GM13977 (cell line): Measurements from ENCODE around the gene PARP2.
A peak's percentile ranks its signal among the peaks of the same experiment; 100 is the strongest.

ENCODE experiments used
- DNase-seq: peaks from one replicate; pipeline ENCODE4 v3.0.0; 2012; ENCODE audit warnings: low spot score
- CTCF ChIP-seq: IDR thresholded peaks from 2 replicates; pipeline ENCODE4 v1.5.1; 2012; ENCODE audit warnings: mild to moderate bottlenecking, control low read depth; ENCODE audit not compliant: insufficient read depth; ENCODE audit errors: extremely low read depth, missing control alignments
- in situ Hi-C: fragments of 300-500 bp; cut with MboI; formaldehyde crosslinking; loops from one replicate; pipeline ENCODE4 v1.12.0; 2022; ENCODE audit warnings: low sequenced_read_pairs, low pct_unique_long_range_greater_than_20kb, mixed read lengths, inconsistent platforms; ENCODE audit not compliant: unreplicated experiment

The PARP2 gene

DNA sequence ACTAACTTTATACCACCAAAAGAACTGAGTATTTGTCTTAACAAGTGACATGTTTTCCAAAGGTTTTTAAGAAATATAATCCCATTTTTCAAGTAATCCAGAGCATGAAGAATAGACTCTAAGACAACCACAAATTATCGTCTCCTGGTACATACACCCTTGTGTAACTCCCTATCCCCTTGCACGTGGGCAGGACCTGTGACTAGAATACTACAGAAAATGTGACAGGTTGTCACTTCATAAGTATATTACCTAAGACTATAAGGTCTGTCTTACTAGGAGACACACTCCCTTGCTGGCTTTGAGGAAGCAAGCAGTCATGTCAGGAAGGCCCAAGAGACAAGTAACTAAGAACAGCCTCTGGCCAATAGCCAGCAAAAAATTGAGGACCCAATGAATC is 29.4 kb upstream of the PARP2 start:
- TF ChIP-seq CTCF = no peak
- DNase-seq = no peak
- in situ Hi-C loops = no loop called here

DNA sequence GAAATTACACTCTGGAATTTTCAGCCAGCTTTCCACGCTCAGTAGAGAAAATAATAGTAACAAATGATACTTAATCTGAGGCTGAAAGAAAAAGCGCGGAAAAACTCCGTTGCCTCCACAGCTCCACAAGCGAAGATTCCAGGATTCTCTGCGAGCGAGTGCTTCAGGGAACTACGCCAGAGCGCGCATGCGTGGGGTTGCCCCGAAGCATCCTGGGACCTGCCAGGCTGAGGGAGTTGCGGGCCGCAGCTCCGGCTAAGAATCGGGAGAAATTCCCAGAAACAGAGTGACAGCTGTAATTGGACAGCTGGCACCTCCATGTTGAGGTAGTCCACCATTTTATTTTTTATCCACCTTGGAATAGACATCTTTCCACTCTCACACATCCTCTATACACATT is 25.7 kb upstream of the PARP2 start:
- in situ Hi-C loops = no loop called here
- no peak for DNase-seq
- TF ChIP-seq CTCF = no peak

DNA sequence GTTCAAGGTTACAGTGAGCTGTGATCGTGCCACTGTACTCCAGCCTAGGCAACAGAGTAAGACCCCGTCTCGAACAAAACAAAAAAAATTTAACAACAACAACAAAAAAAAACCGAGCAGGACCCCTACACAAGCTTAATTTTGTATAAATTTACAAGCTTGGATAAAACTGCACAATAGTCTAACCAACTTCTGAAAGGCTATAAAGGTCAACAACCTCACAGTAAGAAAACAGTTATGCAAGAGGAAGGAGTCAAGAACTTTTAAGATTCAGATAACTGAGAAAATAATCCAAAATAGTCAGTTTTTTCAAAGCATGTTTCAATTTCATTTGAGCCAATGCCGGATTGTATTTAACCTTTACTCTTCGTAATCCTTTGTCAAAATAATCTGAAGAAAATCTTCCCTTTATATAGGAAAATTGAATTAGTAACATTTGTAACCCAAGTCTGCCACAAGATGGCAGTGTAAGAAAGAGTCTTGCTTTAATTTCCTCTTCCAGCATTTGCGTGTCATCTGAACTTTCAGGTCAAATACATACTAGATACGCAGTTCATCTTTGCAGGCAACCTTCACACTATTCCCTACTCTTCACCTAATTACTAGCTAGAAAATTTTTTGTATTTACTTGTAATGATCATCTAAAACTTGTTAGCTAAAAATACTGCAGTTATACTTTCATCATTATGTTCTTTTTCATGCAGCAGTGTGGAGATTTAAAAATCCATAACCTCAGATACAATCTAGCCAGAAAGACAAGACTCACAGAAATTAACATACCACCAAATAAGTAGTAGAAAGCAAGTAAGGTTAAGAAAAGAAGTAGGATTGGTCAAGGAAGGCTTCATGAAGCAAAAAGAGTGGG is 16.2 kb upstream of the PARP2 start:
- DNase-seq = peak; percentile 55
- in situ Hi-C loops = loop anchor here (5.0 kb wide), 1 partner anchor 285 kb away; no protein-coding TSS in a partner anchor
- TF ChIP-seq CTCF = peak; percentile 63

GRCh38 chr14:20328705-20329104 is 14.7 kb upstream of the PARP2 start:
- in situ Hi-C loops = loop anchor here (5.0 kb wide), 1 partner anchor 284 kb away; no protein-coding TSS in a partner anchor
- no peak for TF ChIP-seq CTCF
- DNase-seq = no peak

DNA sequence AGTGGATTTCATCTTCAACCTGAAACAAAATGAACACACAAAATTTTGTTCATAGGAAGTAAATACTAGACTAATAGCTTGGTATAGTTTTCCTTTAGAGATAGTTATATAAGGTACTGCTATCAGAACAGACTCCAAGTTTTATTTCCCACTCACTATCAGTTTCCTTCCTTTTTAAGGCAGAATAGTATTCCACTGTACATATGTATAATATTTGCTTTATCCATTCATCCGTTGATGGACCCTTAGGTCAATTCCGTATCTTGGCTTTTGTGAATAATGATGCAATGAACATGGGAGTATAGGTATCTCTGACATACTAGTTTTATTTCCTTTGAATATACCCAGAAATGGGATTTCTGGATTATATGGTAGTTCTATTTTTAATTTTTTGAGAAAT is 14.1 kb upstream of the PARP2 start:
- in situ Hi-C loops = loop anchor here (5.0 kb wide), 1 partner anchor 283 kb away; no protein-coding TSS in a partner anchor
- TF ChIP-seq CTCF = no peak
- DNase-seq = no peak

DNA sequence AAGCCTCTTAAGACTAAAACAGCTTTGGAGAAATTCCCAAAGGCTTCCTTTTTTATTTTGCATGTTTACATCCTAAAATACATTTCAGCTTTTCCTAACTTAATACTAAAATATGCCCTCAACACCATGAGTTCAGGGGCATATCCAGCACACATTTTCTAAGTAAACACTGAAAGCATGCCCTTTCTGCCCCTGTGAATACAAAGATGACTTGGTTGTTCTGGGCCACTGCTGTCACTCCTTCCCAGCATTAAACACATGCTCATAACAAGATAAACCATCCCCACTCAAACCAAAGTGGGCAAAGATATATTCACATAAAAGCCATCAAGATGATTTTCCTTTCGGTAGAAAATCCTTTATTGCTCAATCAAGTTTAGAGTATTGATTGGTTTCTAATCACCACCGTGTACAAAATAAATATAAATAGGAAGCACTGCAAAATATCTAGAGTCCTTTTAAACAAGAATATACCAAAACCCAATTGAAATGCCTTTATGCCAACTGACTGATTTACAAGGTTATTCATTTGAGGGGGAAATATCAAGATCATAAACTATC is 12.3 kb upstream of the PARP2 start:
- TF ChIP-seq CTCF = no peak
- in situ Hi-C loops = loop anchor here (10.0 kb wide), 1 partner anchor 134 kb away; the partner anchor contains the start of genes PIP4P1 and PNP
- DNase-seq = no peak
